Pancreas (tissue), 10 donors: Measurements from ENCODE around the gene SDK1. TPM values are rescaled to one million over a fixed set of nuclear protein-coding genes. Genes with fewer than 3 reads are reported as not detected.
"Not testable (repeated sequence)": the region's sequence is repeated elsewhere in the genome, so short reads cannot be mapped to it uniquely, and the experiment has no call there.

Experiments
- ATAC-seq, 4 donors: fragments of 200-7000 bp; cut with Tn5 transposase; one replicate each; pipeline versions ENCODE4 v1.8.0 to v1.9.1; 2020; ENCODE audit warnings: mild to moderate bottlenecking in 4 of 4, moderate library complexity in 4 of 4
- DNase-seq, 6 donors: peaks; one replicate each; pipeline ENCODE4 v3.0.0-alpha.2; 2020
- FAIRE-seq: peaks from 2 replicates; lab custom pipeline; 2012; peaks lifted over from hg19 to GRCh38; lab: Jason Lieb, UNC
- H3K27ac ChIP-seq, 4 donors: fragments of 200-600 bp; sonication (generic); 1 replicate in 3 of 4; 2 replicates in 1 of 4; pipeline versions ENCODE4 v1.5.0 to v1.8.0; 2020
- H3K27me3 ChIP-seq, 4 donors: fragments of 200-600 bp; one replicate each; pipeline ENCODE4 v1.8.0; 2021
- H3K36me3 ChIP-seq, 3 donors: fragments of 200-600 bp; sonication (generic) in 1 of 3; one replicate each; pipeline versions ENCODE4 v1.5.0 to v1.8.0; 2020 to 2021
- H3K4me1 ChIP-seq, 3 donors: fragments of 200-600 bp; one replicate each; pipeline ENCODE4 v1.8.0; 2021
- H3K4me3 ChIP-seq, 4 donors: fragments of 200-600 bp; sonication (generic) in 2 of 4; one replicate each; pipeline versions ENCODE4 v1.5.0 to v1.8.0; 2020 to 2021
- H3K9me3 ChIP-seq, 4 donors: fragments of 200-600 bp; one replicate each; pipeline ENCODE4 v1.8.0; 2021
- WGBS, 2 donors: extraction: QIAGEN DNeasy Blood & Tissue Kit; methylation state at CpG; one replicate each; pipeline ENCODE4 v1.1.7; 2013; 5-methylcytosine and 5-hydroxymethylcytosine counted together
- intact Hi-C, 3 donors: fragments of 100-400 bp; cut with DNase I; formaldehyde crosslinking; loops; one replicate each; pipeline versions ENCODE4 v1.11.1 to v1.14.2; 2022
- polyA plus RNA-seq, 2 donors: library from polyadenylated mRNA; stranded (reverse); fragments of 200-250 nt; gene quantifications; one replicate each; pipeline ENCODE4 v1.2.3, GENCODE V29; 2013
- total RNA-seq, 6 donors: library from RNA; stranded (reverse); fragmentation: NEBNext Ultra II Directional in 4 of 6; extraction: Animal tissue kit (Norgen Biotek cat#: 25700) in 4 of 6; gene quantifications; one replicate each; pipeline versions ENCODE4 v1.2.1 to v1.2.4, GENCODE V29; 2021 to 2023
- TF ChIP-seq, protein P1 (sequence below), 4 donors: fragments of 200-600 bp; sonication (generic) in 3 of 4; IDR thresholded peaks; one replicate each; pipeline versions ENCODE4 v1.5.0 to v1.8.0; 2021; ENCODE audit warnings: antibody characterized with exemption in 4 of 4
- donor health status: healthy with polysubstance abuse.
- donor health status: DM: no; HTN: no; CAD: no; lungs with moderate emphysema.
- donor health status: DM: no; HTN: no; CAD: no.
- donor health status: control.
- donor health status: control.
- donor health status: Bipolar disorder and iron deficiency.
- donor health status: DM: yes; HTN: yes; CAD: no.
- donor health status: DM: no; HTN: no; CAD: no.
- donor health status: DM: no; HTN: no; CAD: no.
- donor health status: DM: yes; HTN: yes; CAD: no.

SDK1 gene
- total and polyA plus RNA-seq, 8 donors: 10.8 to 30.8 (median 19.8) TPM

DNA sequence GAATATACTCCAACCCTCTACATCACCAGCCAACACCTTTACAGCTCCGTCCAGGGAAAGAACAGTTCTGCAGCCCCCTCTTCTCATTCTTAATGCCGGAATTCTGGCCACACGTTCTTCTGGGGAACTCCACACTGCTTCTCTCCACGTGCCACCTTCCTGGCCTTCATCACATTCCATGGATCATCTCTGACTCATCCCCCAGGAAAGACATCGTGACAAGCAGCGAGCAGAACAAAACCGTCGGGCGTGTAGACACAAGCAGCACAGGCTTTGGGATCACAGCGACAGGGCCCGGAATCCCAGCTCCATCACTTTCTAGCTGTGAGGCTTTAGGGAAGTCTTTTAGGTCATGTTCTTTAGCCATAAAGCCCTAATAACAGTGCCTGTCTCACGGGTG lies 790.7 kb downstream of the SDK1 start:
- Histone ChIP-seq H3K27ac (no peak overlapping the region), H3K27me3 (no peaks in the 10 kb centered on the region), H3K4me1 (no peaks in the 10 kb centered on the region), H3K9me3 (no peaks in the 10 kb centered on the region), H3K4me3 (no peak overlapping the region), H3K36me3 (no peaks in the 10 kb centered on the region)
- 94 to 97% methylated on average over 12 of the region's 12 CpGs for WGBS, 2 donors
- no peak for DNase-seq
- no peak for ATAC-seq
- TF ChIP-seq, protein P1, sequence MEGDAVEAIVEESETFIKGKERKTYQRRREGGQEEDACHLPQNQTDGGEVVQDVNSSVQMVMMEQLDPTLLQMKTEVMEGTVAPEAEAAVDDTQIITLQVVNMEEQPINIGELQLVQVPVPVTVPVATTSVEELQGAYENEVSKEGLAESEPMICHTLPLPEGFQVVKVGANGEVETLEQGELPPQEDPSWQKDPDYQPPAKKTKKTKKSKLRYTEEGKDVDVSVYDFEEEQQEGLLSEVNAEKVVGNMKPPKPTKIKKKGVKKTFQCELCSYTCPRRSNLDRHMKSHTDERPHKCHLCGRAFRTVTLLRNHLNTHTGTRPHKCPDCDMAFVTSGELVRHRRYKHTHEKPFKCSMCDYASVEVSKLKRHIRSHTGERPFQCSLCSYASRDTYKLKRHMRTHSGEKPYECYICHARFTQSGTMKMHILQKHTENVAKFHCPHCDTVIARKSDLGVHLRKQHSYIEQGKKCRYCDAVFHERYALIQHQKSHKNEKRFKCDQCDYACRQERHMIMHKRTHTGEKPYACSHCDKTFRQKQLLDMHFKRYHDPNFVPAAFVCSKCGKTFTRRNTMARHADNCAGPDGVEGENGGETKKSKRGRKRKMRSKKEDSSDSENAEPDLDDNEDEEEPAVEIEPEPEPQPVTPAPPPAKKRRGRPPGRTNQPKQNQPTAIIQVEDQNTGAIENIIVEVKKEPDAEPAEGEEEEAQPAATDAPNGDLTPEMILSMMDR (IDR thresholded peaks at IDR 0.05): no peak
- FAIRE-seq: no peak
- intact Hi-C loops: no loop called here

DNA sequence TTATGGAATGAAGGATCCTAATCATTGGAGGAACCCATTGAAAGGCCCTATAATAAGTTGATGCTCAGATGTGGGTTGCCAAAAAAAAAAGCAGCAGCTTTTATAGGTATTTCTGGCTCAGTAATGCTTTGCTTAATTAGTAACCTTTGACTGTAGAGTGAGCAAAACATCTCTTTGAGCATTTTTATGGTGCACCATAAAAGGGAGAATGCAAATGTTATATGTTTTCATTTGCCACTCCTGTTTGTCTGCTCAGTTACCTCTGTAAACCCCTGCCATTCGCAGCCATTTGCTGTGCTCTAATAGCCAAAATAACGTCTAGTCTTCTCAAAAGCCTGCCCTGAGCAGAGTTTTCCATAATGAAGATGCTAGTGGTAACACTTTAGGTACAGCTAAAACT lies 792.0 kb downstream of the SDK1 start:
- H3K4me1 ChIP-seq: no peaks in the 10 kb centered on the region
- ATAC-seq (no peak), FAIRE-seq (no peak), DNase-seq (no peak)
- H3K4me3 ChIP-seq: no peak overlapping the region
- 87 to 93% methylated on average over 2 of the region's 2 CpGs for WGBS, 2 donors
- H3K9me3 ChIP-seq: no peaks in the 10 kb centered on the region
- no peaks in the 10 kb centered on the region for H3K36me3 ChIP-seq
- intact Hi-C loops: no loop called here
- TF ChIP-seq, protein P1 (IDR thresholded peaks at IDR 0.05): no peak
- H3K27ac ChIP-seq: no peak overlapping the region
- no peaks in the 10 kb centered on the region for H3K27me3 ChIP-seq

DNA sequence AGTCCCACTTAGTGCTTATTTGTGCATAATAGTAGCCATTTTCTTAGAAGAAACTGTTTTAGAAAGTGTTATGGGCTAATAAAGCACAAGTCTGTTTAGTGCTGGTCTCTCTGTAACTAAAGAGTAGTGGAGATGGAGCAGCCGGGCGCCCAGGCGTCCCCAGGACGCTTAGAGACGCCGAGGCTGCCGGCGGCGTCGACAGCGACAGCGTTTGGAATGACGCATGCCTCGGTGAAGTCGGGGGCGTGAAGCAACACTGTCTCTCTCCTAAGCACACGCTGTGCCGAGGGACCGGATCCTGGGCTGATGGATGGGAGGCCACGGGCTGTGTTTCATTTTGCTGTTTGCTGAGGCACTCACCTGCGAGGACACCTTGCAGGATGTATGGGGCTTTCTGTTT lies 792.4 kb downstream of the SDK1 start:
- H3K4me1 ChIP-seq: no peaks in the 10 kb centered on the region
- FAIRE-seq: no peak
- H3K36me3 ChIP-seq: no peaks in the 10 kb centered on the region
- WGBS, 2 donors: 95 to 96% methylated on average over 21 of the region's 21 CpGs
- no peak overlapping the region for H3K4me3 ChIP-seq
- H3K27me3 ChIP-seq: no peaks in the 10 kb centered on the region
- intact Hi-C loops: no loop called here
- no peak for DNase-seq
- TF ChIP-seq, protein P1 (IDR thresholded peaks at IDR 0.05): no peak
- H3K27ac ChIP-seq: no peak overlapping the region
- no peak for ATAC-seq
- no peaks in the 10 kb centered on the region for H3K9me3 ChIP-seq

DNA sequence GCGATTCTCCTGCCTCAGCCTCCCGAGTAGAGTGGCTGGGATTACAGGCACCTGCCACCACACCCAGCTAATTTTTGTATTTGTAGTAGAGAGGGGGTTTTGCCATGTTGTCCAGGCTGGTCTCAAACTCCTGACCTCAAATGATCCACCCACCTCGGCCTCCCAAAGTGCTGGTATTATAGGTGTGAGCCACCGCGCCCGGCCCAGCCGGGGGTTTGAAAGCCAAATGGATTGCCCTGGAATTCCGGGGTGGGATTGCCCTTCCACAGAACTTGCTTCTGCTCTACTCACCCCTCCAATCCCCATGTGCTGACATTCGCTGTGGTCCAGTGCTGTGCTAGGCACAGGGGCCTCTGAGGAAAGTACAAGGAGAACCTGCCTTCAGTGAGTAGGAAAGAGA lies 793.1 kb downstream of the SDK1 start:
- WGBS, 2 donors: 94% methylated on average over 9 of the region's 9 CpGs
- intact Hi-C loops, H3K27ac ChIP-seq, H3K4me1 ChIP-seq, FAIRE-seq, H3K4me3 ChIP-seq, DNase-seq, H3K9me3 ChIP-seq, H3K36me3 ChIP-seq, H3K27me3 ChIP-seq, ATAC-seq: not testable (repeated sequence)

DNA sequence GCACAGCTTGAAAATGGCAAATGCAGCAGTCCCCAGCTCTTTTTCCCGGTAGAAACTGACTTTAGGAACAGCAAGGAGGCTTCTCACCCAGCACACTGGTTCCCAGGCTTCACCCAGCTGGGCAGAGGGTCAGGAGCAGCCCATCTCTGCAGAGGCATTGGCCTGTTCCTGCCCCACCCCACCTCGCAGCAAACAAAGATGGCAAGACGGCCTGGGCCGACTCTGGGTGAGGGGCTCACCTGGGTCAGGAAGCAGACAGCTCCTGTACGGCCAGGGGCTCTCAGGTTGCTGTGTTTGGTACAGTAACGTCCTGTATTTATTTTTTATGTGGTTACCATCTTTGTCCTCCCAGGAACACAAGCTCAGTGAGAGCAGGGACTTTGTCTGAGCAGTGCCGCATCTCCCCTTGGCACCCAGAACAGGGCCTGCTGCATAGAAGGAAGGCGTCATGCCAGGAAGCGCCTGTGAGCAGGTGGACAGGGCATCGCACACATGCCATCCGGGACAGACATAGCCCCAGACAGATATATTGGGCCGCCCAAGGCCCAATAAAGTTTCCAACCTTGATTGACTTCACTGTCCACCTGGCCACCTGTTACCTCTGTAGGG lies 796.1 kb downstream of the SDK1 start:
- Histone ChIP-seq H3K27ac (no peak overlapping the region), H3K4me3 (no peak overlapping the region), H3K4me1 (no peaks in the 10 kb centered on the region), H3K36me3 (no peaks in the 10 kb centered on the region), H3K27me3 (no peaks in the 10 kb centered on the region), H3K9me3 (no peaks in the 10 kb centered on the region)
- no peak for ATAC-seq
- intact Hi-C loops: no loop called here
- TF ChIP-seq, protein P1 (IDR thresholded peaks at IDR 0.05): no peak
- 93 to 96% methylated on average over 12 of the region's 12 CpGs for WGBS, 2 donors
- no peak for DNase-seq
- no peak for FAIRE-seq
